K562 (cell line): ENCODE data around the gene BIN1. TPM values are rescaled to one million over a fixed set of nuclear protein-coding genes. Genes with fewer than 3 reads are reported as not detected.

ENCODE experiments used
- ATAC-seq: fragments of 200-7000 bp; cut with Tn5 transposase; 3 replicates; pipeline ENCODE4 v1.9.1; 2020; ENCODE audit warnings: moderate library complexity
- BruUV-seq: library from RNA; stranded (reverse); fragments of 400-500 nt; replicated peaks from 2 replicates; lab custom pipeline; 2021; lab: Mats Ljungman, UMichigan
- CTCF ChIA-PET: fragments of 300-600 bp; formaldehyde crosslinking; extraction: SDS; loops from one replicate; lab custom pipeline; 2021; ENCODE audit warnings: low intra/inter-chr PET ratio; lab: Yijun Ruan, JAX
- POLR2A ChIA-PET: fragments of 300-600, 350-650 bp; sonication (Branson Sonifier 250); formaldehyde crosslinking; extraction: SDS; loops from one replicate; lab custom pipeline; 2021; ENCODE audit warnings: antibody characterized with exemption, inconsistent platforms; lab: Yijun Ruan, JAX
- DNase-seq, 4 experiments: peaks; one replicate each; pipeline versions ENCODE4 v3.0.0 to v3.0.0-alpha.2; 2011 to 2018; ENCODE audit warnings: low spot score in 3 of 4, mixed read lengths in 3 of 4; ENCODE audit errors: extremely low read depth in 1 of 4
- FAIRE-seq: peaks from 2 replicates; lab custom pipeline; 2011; peaks lifted over from hg19 to GRCh38; lab: Jason Lieb, UNC
- H2AFZ ChIP-seq: 2 replicates; pipeline ENCODE4 v1.6.0; 2011; ENCODE audit warnings: low read depth, low read length, control low read depth, inconsistent platforms
- H3K27ac ChIP-seq: fragments of 200-600 bp; 3 replicates; pipeline ENCODE4 v1.8.0; 2011; ENCODE audit warnings: low read depth, mild to moderate bottlenecking, control low read depth, inconsistent platforms, low read length, moderate library complexity, mixed read lengths; ENCODE audit errors: extremely low read depth
- H3K27me3 ChIP-seq, 2 experiments: fragments of 300-600 bp in 1 of 2; 2 replicates in 1 of 2; 3 replicates in 1 of 2; pipeline versions ENCODE4 v1.6.0 to v1.8.0; 2011; ENCODE audit warnings: inconsistent platforms in 2 of 2, low read length in 2 of 2, mild to moderate bottlenecking in 1 of 2, mixed read lengths in 1 of 2, moderate library complexity in 1 of 2; ENCODE audit not compliant: control insufficient read depth in 2 of 2, insufficient read depth in 2 of 2
- H3K36me3 ChIP-seq: fragments of 300-600 bp; 3 replicates; pipeline ENCODE4 v1.8.0; 2011; ENCODE audit warnings: mild to moderate bottlenecking, low read length, inconsistent platforms; ENCODE audit not compliant: control insufficient read depth, insufficient read depth
- H3K4me1 ChIP-seq, 2 experiments: fragments of 200-600 bp in 1 of 2; replicated peaks in 1 of 2; 2 replicates in 1 of 2; 3 replicates in 1 of 2; pipeline versions ENCODE4 v1.5.1 to v1.8.0; 2011; ENCODE audit warnings: inconsistent platforms in 2 of 2, low read length in 2 of 2, mild to moderate bottlenecking in 1 of 2, mixed read lengths in 1 of 2, moderate library complexity in 1 of 2; ENCODE audit not compliant: control insufficient read depth in 2 of 2, insufficient read depth in 2 of 2
- H3K4me2 ChIP-seq: 2 replicates; pipeline ENCODE4 v1.6.1; 2011; ENCODE audit warnings: low read length, control low read depth, inconsistent platforms, mixed read lengths; ENCODE audit not compliant: insufficient read depth
- H3K4me3 ChIP-seq: fragments of 200-600 bp; sonication (generic), shearing (Covaris generic); 2 replicates; pipeline ENCODE4 v1.5.1; 2016; ENCODE audit warnings: control low read depth, inconsistent platforms
- H3K79me2 ChIP-seq: fragments of 200-600 bp; 3 replicates; pipeline ENCODE4 v1.8.0; 2011; ENCODE audit warnings: low read length, inconsistent platforms; ENCODE audit not compliant: control insufficient read depth, insufficient read depth
- H3K9ac ChIP-seq, 2 experiments: 2 replicates each; pipeline versions ENCODE4 v1.6.0 to v1.6.1; 2011; ENCODE audit warnings: low read depth in 2 of 2, low read length in 2 of 2, control low read depth in 1 of 2, inconsistent platforms in 1 of 2, mild to moderate bottlenecking in 1 of 2, mixed read lengths in 1 of 2; ENCODE audit not compliant: insufficient read depth in 1 of 2
- H3K9me1 ChIP-seq: one replicate; pipeline ENCODE4 v1.6.0; 2011; ENCODE audit warnings: inconsistent platforms, mild to moderate bottlenecking, low read length, moderate library complexity; ENCODE audit not compliant: control insufficient read depth, insufficient read depth
- H3K9me3 ChIP-seq: replicated peaks from 2 replicates; pipeline ENCODE4 v1.5.1; 2011; ENCODE audit warnings: low read depth, low read length, inconsistent platforms; ENCODE audit not compliant: control insufficient read depth, insufficient read depth
- H4K20me1 ChIP-seq: replicated peaks from 2 replicates; pipeline ENCODE4 v1.6.1; 2011; ENCODE audit warnings: low read length, inconsistent platforms, mixed read lengths; ENCODE audit not compliant: control insufficient read depth, insufficient read depth
- ATF1 ChIP-seq, 2 experiments: fragments of 450-650 bp in 1 of 2; IDR thresholded peaks; 2 replicates each; pipeline ENCODE4 v1.6.1; 2016; ENCODE audit warnings: missing compliant biosample characterization in 1 of 2, missing genetic modification characterization in 1 of 2
- BRD4 ChIP-seq: fragments of 200-600 bp; sonication (generic); IDR thresholded peaks from 2 replicates; pipeline ENCODE4 v1.6.1; 2017; ENCODE audit warnings: inconsistent platforms
- CEBPG ChIP-seq, 3 experiments: fragments of 200-800 bp in 1 of 3; sonication (Bioruptor generic) in 1 of 3; sonication (generic) in 1 of 3; formaldehyde crosslinking in 1 of 3; IDR thresholded peaks in 2 of 3; conservative IDR thresholded peaks in 1 of 3; 2 replicates each; pipeline versions ENCODE4 v1.6.1 to v1.8.0; 2016 to 2022; ENCODE audit warnings: missing compliant biosample characterization in 2 of 3, missing genetic modification characterization in 2 of 3, mild to moderate bottlenecking in 1 of 3, missing genetic modification reagents in 1 of 3
- FOXO4 ChIP-seq: fragments of 450-650 bp; formaldehyde crosslinking; IDR thresholded peaks from 2 replicates; pipeline ENCODE4 v1.4.0; 2020; ENCODE audit warnings: mild to moderate bottlenecking, moderate library complexity
- RERE ChIP-seq: sonication (generic); formaldehyde crosslinking; IDR thresholded peaks from 2 replicates; pipeline ENCODE4 v1.8.0; 2023; ENCODE audit warnings: missing genetic modification reagents, mild to moderate bottlenecking, borderline replicate concordance
- SRSF7 ChIP-seq: fragments of 200-400 bp; formaldehyde crosslinking; optimal IDR thresholded peaks from 2 replicates; pipeline ENCODE3; 2017; ENCODE audit warnings: mild to moderate bottlenecking, low read depth, low read length
- STAT5A ChIP-seq: IDR thresholded peaks from 2 replicates; pipeline ENCODE4 v1.6.1; 2012; ENCODE audit warnings: low read length, inconsistent platforms, borderline replicate concordance
- TOE1 ChIP-seq, 2 experiments: fragments of 450-650 bp in 1 of 2; sonication (generic) in 1 of 2; formaldehyde crosslinking in 1 of 2; IDR thresholded peaks; 2 replicates each; pipeline versions ENCODE4 v1.7.1 to v1.8.0; 2016 to 2022; ENCODE audit warnings: borderline replicate concordance in 2 of 2, mild to moderate bottlenecking in 2 of 2, antibody characterized with exemption in 1 of 2, inconsistent platforms in 1 of 2, low read depth in 1 of 2, missing genetic modification reagents in 1 of 2, moderate library complexity in 1 of 2
- WGBS: fragments of 100-300 bp; shearing (Covaris generic); methylation state at CpG from one replicate; pipeline ENCODE4 v1.1.6; 2016; ENCODE audit warnings: low coverage, mixed read lengths; ENCODE audit not compliant: insufficient coverage; ENCODE audit errors: missing lambda C conversion rate; 5-methylcytosine and 5-hydroxymethylcytosine counted together
- in situ Hi-C: fragments of 300-500 bp; cut with MboI; formaldehyde crosslinking; loops from 4 replicates; pipeline ENCODE4 v1.15.0; 2018; ENCODE audit warnings: inconsistent platforms, mixed read lengths
- intact Hi-C: fragments of 100-400 bp; cut with micrococcal nuclease; formaldehyde crosslinking; loops from 2 replicates; pipeline ENCODE4 v1.14.2; 2022
- polyA plus RNA-seq, 8 experiments: library from polyadenylated mRNA; depleted of rRNA in 4 of 8; stranded (reverse) in 5 of 8; unstranded in 3 of 8; fragments of >200 nt; fragmentation: Nextera tagmentation in 2 of 8; fragmentation: Illumina TruSeq in 1 of 8; extraction: Ambion mirVana in 2 of 8; extraction: Trizol in 1 of 8; gene quantifications; 2 replicates each; pipeline versions ENCODE4 v1.2.1 to v1.2.3, GENCODE V29; 2011 to 2014; ENCODE audit warnings: inconsistent platforms in 1 of 8, missing spikeins in 1 of 8
- total RNA-seq, 7 experiments: library from RNA; depleted of rRNA in 6 of 7; stranded (reverse); fragments of >200 nt in 6 of 7; fragmentation: Illumina TruSeq in 2 of 7; extraction: Trizol in 2 of 7; gene quantifications; 2 replicates each; pipeline versions ENCODE4 v1.2.1 to v1.2.3, GENCODE V29; 2011 to 2021; ENCODE audit warnings: low replicate concordance in 1 of 7

Gene BIN1
- total and polyA plus RNA-seq, 9 of the 15 experiments (the other 6 are each of a cell fraction or from before 2014, with no cell fraction given): 0.04 to 2.8 (median 0.79) TPM; not detected in 1

GRCh38 chr2:127055786-127056076 lies 51.2 kb downstream of the BIN1 start:
- no peak for ATAC-seq
- BruUV-seq: no TSS peak
- H3K4me1 ChIP-seq: peaks cover 0 to 57% of the 10 kb centered on the region in 2 experiments; a peak in 3 of 5 replicates
- no peak overlapping the region for H3K27ac ChIP-seq
- H3K4me3 ChIP-seq: no peak overlapping the region
- POLR2A ChIA-PET: no interaction called here
- H3K36me3 ChIP-seq: no peaks in the 10 kb centered on the region
- no peak for FAIRE-seq
- no peak for DNase-seq
- H2AFZ ChIP-seq: no peak overlapping the region
- TF ChIP-seq ATF1 (CRISPR knock-in tag; IDR thresholded peaks at IDR 0.05) (no peak), ATF1 (tag; IDR thresholded peaks at IDR 0.05) (no peak), RERE (CRISPR knock-in tag) (no peak), STAT5A (no peak), CEBPG (CRISPR knock-in tag; IDR thresholded peaks at IDR 0.05) (no peak), CEBPG (tag; conservative IDR thresholded peaks at IDR 0.05 in 1 of 2, IDR thresholded peaks at IDR 0.05 in 1 of 2) (no peak), SRSF7 (no peak), BRD4 (no peak), TOE1 (IDR thresholded peaks at IDR 0.05; ENCODE audit: borderline replicate concordance) (no peak), TOE1 (CRISPR knock-in tag; IDR thresholded peaks at IDR 0.05; ENCODE audit: borderline replicate concordance, low read depth) (no peak), FOXO4 (no peak)
- CTCF ChIA-PET: no interaction called here
- in situ Hi-C loops (no loop called here), intact Hi-C loops (no loop called here)
- no peaks in the 10 kb centered on the region for H3K9me1 ChIP-seq
- H3K4me2 ChIP-seq: no peak overlapping the region
- no peak overlapping the region for H3K9ac ChIP-seq
- 25% methylated on average over 9 of the region's 13 CpGs for WGBS
- 0 out of 2 replicates have a peak, but pooled peaks cover 5% of the 10 kb centered on the region for H4K20me1 ChIP-seq
- peaks cover 3 to 54% of the 10 kb centered on the region in 2 experiments; a peak in 4 of 5 replicates for H3K27me3 ChIP-seq
- no peaks in the 10 kb centered on the region for H3K79me2 ChIP-seq
- no peaks in the 10 kb centered on the region for H3K9me3 ChIP-seq
